Prostate gland (tissue), 2 donors: ENCODE measurements around the gene FADS2. TPM values are rescaled to one million over a fixed set of nuclear protein-coding genes. Genes with fewer than 3 reads are reported as not detected.

Experiments
- DNase-seq: peaks from one replicate; pipeline ENCODE4 v3.0.0-alpha.2; 2019; ENCODE audit warnings: low spot score
- H3K27ac ChIP-seq, 2 donors: fragments of 200-600 bp; sonication (generic); 2 replicates each; pipeline ENCODE4 v1.5.1; 2017 to 2019
- H3K27me3 ChIP-seq: fragments of 200-600 bp; sonication (generic); replicated peaks from 2 replicates; pipeline ENCODE4 v1.5.1; 2019; ENCODE audit not compliant: insufficient read depth
- H3K36me3 ChIP-seq, 2 donors: fragments of 200-600 bp; sonication (generic); 1 replicate in 1 of 2; 2 replicates in 1 of 2; pipeline versions ENCODE4 v1.5.1 to v1.8.1; 2017 to 2019
- H3K4me1 ChIP-seq: fragments of 200-600 bp; sonication (generic); replicated peaks from 2 replicates; pipeline ENCODE4 v1.5.1; 2019
- H3K4me3 ChIP-seq, 2 donors: fragments of 200-600 bp; sonication (generic); 2 replicates each; pipeline ENCODE4 v1.5.1; 2017 to 2019
- H3K9me3 ChIP-seq: fragments of 200-600 bp; sonication (generic); 2 replicates; pipeline ENCODE4 v1.5.1; 2017
- CTCF ChIP-seq, 4 experiments: fragments of 200-600 bp in 2 of 4; fragments of 450-650 bp in 2 of 4; sonication (generic) in 2 of 4; IDR thresholded peaks; 1 replicate in 3 of 4; 2 replicates in 1 of 4; pipeline ENCODE4 v1.5.1; 2016 to 2019; ENCODE audit warnings: antibody characterized with exemption in 4 of 4, mild to moderate bottlenecking in 2 of 4, moderate library complexity in 2 of 4
- POLR2A ChIP-seq: fragments of 450-650 bp; IDR thresholded peaks from one replicate; pipeline ENCODE4 v1.6.1; 2016; ENCODE audit warnings: antibody characterized with exemption, mild to moderate bottlenecking
- POLR2AphosphoS5 ChIP-seq: sonication (generic); formaldehyde crosslinking; IDR thresholded peaks from one replicate; pipeline ENCODE4 v1.6.1; 2017; ENCODE audit warnings: antibody characterized with exemption
- WGBS: methylation state at CpG from one replicate; pipeline ENCODE4 v1.1.5; 2018; 5-methylcytosine and 5-hydroxymethylcytosine counted together
- intact Hi-C: fragments of 100-400 bp; cut with DNase I; formaldehyde crosslinking; loops from one replicate; pipeline ENCODE4 v1.14.2; 2022
- total RNA-seq, 2 donors: library from RNA; depleted of rRNA; stranded (reverse); fragments of >200 nt; gene quantifications; one replicate each; pipeline ENCODE4 v1.1.0, GENCODE V29; 2016

The FADS2 gene
- total RNA-seq, 2 donors from 2014 or later, result 67.5 to 213 TPM

GRCh38 chr11:61895046-61895717 is 67.1 kb downstream of the FADS2 start:
- WGBS, result 91% methylated on average over 17 of the region's 17 CpGs
- no peak overlapping the region for H3K27ac ChIP-seq
- TF ChIP-seq POLR2AphosphoS5, result no peak
- no peak for TF ChIP-seq CTCF (IDR thresholded peaks at IDR 0.05)
- no peak for TF ChIP-seq POLR2A
- H3K9me3 ChIP-seq, result no peaks in the 10 kb centered on the region
- H3K27me3 ChIP-seq, result no peaks in the 10 kb centered on the region
- no peak for DNase-seq
- intact Hi-C loops, result loop anchor here (5.0 kb wide), 1 partner anchor 212 kb away; no protein-coding TSS in a partner anchor
- H3K4me3 ChIP-seq, result no peak overlapping the region
- no peaks in the 10 kb centered on the region for H3K36me3 ChIP-seq
- peaks cover 9% of the 10 kb centered on the region for H3K4me1 ChIP-seq

GRCh38 chr11:61895718-61896059 is 67.6 kb downstream of the FADS2 start:
- Histone ChIP-seq H3K4me3 (no peak overlapping the region), H3K36me3 (no peaks in the 10 kb centered on the region), H3K27ac (no peak overlapping the region), H3K27me3 (no peaks in the 10 kb centered on the region), H3K4me1 (peaks cover 4% of the 10 kb centered on the region), H3K9me3 (no peaks in the 10 kb centered on the region)
- 68% methylated on average over 4 of the region's 4 CpGs for WGBS
- TF ChIP-seq POLR2AphosphoS5 (no peak), POLR2A (no peak), CTCF (IDR thresholded peaks at IDR 0.05) (no peak)
- intact Hi-C loops, result loop anchor here (5.0 kb wide), 1 partner anchor 212 kb away; no protein-coding TSS in a partner anchor
- DNase-seq, result no peak

GRCh38 chr11:61896665-61897386 is 68.7 kb downstream of the FADS2 start:
- intact Hi-C loops, result loop anchor here (5.0 kb wide), 1 partner anchor 210 kb away; no protein-coding TSS in a partner anchor
- no peak for TF ChIP-seq CTCF (IDR thresholded peaks at IDR 0.05)
- TF ChIP-seq POLR2A, result no peak
- TF ChIP-seq POLR2AphosphoS5, result no peak
- Histone ChIP-seq H3K27me3 (no peaks in the 10 kb centered on the region), H3K36me3 (no peaks in the 10 kb centered on the region), H3K4me3 (no peak overlapping the region), H3K9me3 (no peaks in the 10 kb centered on the region), H3K4me1 (no peaks in the 10 kb centered on the region), H3K27ac (peak overlapping the region in 1 of 2 donors; percentile 10)
- no peak for DNase-seq
- 62% methylated on average over 14 of the region's 15 CpGs for WGBS

- Histone ChIP-seq H3K27me3 (no peaks in the 10 kb centered on the region), H3K27ac (peak overlapping the region in 1 of 2 donors; percentile 10), H3K36me3 (no peaks in the 10 kb centered on the region), H3K9me3 (no peaks in the 10 kb centered on the region), H3K4me1 (no peaks in the 10 kb centered on the region), H3K4me3 (no peak overlapping the region)
- WGBS, result 56% methylated on average over 17 of the region's 17 CpGs
- intact Hi-C loops, result loop anchor here (1.0 to 5.0 kb wide), 3 partner anchors 47 to 210 kb away; no protein-coding TSS in a partner anchor
- TF ChIP-seq CTCF (IDR thresholded peaks at IDR 0.05) (peak; percentile 64 to 88 (median 83)), POLR2A (no peak), POLR2AphosphoS5 (peak; percentile 14)
- DNase-seq, result peak; percentile 53
These were observed 69.5 kb downstream of the FADS2 start for GRCh38 chr11:61897387-61898246.
